Immature natural killer cell (primary cell): ENCODE measurements around the gene KRI1. TPM values are rescaled to one million over a fixed set of nuclear protein-coding genes. Genes with fewer than 3 reads are reported as not detected.
A peak's percentile ranks its signal among the peaks of the same experiment; 100 is the strongest.
"Not testable (repeated sequence)": the region's sequence is repeated elsewhere in the genome, so short reads cannot be mapped to it uniquely, and the experiment has no call there.

Source experiments
- DNase-seq, 3 donors: peaks; one replicate each; pipeline ENCODE4 v3.0.0; 2022; ENCODE audit warnings: mixed read lengths in 1 of 3
- H3K27ac Mint-ChIP-seq, 6 donors: one replicate each; pipeline ENCODE4 v1.8.0; 2020; ENCODE audit warnings: mixed read lengths in 6 of 6, mild to moderate bottlenecking in 5 of 6, inconsistent platforms in 4 of 6, moderate library complexity in 3 of 6
- H3K27me3 Mint-ChIP-seq, 3 donors: one replicate each; pipeline ENCODE4 v1.8.0; 2020 to 2021; ENCODE audit warnings: low read depth in 3 of 3, mild to moderate bottlenecking in 3 of 3, mixed read lengths in 3 of 3, moderate library complexity in 3 of 3, inconsistent platforms in 1 of 3
- H3K36me3 Mint-ChIP-seq, 3 donors: one replicate each; pipeline ENCODE4 v1.8.0; 2020; ENCODE audit warnings: mixed read lengths in 3 of 3, inconsistent platforms in 2 of 3, mild to moderate bottlenecking in 2 of 3
- H3K4me1 Mint-ChIP-seq, 2 donors: one replicate each; pipeline ENCODE4 v1.8.0; 2020; ENCODE audit warnings: inconsistent platforms in 2 of 2, mild to moderate bottlenecking in 2 of 2, mixed read lengths in 2 of 2, moderate library complexity in 1 of 2
- H3K4me3 Mint-ChIP-seq, 5 donors: one replicate each; pipeline ENCODE4 v1.8.0; 2020; ENCODE audit warnings: mild to moderate bottlenecking in 5 of 5, mixed read lengths in 5 of 5, inconsistent platforms in 3 of 5, moderate library complexity in 3 of 5
- H3K9me3 Mint-ChIP-seq, 6 donors: one replicate each; pipeline ENCODE4 v1.8.0; 2020; ENCODE audit warnings: mild to moderate bottlenecking in 6 of 6, mixed read lengths in 6 of 6, inconsistent platforms in 4 of 6, moderate library complexity in 3 of 6
- polyA plus RNA-seq, 3 donors: library from polyadenylated mRNA; unstranded; fragments of 300-500 nt; fragmentation: Illumina TruSeq; gene quantifications; one replicate each; pipeline ENCODE4 v1.2.3, GENCODE V29; 2021

Gene KRI1
- polyA plus RNA-seq, 3 donors from 2014 or later: 5.7 to 44.4 (median 10.1) TPM

DNA sequence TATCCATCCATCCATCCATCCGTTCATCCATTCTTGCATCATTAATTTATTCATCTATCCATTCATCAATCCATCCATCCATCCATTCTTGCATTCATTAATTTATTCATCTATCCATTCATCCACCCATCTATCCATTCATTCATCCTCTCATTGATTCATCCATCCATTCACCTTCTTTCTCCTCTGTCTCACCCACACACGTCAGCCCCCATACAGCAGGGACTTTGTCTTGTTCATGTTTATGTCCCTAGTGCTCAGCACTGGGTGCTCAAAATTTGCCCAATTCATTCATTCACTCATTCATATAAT, 22.0 kb upstream of the KRI1 start:
- peaks cover 0 to 5% (median 3%) of the 10 kb centered on the region in 3 donors for H3K27me3 Mint-ChIP-seq
- DNase-seq: no peak

DNA sequence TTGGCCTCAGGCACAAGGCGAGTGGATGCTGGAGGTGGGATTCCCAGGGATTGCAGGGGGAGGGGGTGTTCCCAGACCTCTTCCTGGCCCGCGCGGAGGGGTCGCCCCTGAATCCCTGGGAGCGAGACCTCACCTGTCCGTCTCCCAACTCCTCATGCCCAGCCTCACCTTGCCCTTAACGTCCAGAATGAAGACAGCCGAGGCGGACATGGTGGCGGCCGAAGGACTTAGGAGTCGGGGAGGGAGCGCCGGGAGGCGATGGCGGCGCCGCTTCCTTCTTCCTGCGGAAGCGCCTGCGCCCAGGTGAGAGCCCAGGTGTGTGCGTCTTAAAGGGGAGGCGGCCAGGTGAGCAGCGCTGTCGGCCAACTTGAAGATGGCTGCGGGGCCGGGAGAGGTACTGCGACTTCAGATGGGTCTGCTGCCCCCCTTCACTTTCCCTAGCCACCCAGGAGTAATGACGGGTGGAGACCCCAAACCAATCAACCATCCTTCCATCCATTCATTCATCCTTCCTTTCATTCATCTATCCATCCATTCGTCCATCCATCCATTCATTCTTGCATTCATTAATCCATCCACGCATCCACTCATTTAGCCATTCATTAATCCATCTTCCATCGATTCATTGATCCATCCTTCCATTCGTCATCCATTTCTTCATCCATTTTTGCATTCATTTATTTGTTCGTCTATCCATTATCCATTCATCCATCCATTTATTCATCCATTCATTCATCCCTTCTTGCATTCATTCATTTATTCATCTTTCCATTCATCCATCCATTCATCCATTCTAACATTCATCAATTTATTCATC, 21.4 kb upstream of the KRI1 start, which contains the start of gene AP1M2:
Gene AP1M2, minus strand, starts transcription at position 291 of the 817 bp plus-strand sequence. Its CDS starts 81 bp downstream, at position 210.
- H3K27ac Mint-ChIP-seq: peak within 1 kb of the TSS in 1 of 6 donors; percentile 22

More for the DNA sequence above, 22.0 kb upstream of the KRI1 start:
- H3K4me1 Mint-ChIP-seq: peaks cover 17 to 32% of the 10 kb centered on the region in 2 donors
- peaks cover 0 to 6% (median 0%) of the 10 kb centered on the region in 3 donors for H3K36me3 Mint-ChIP-seq
- H3K4me3 Mint-ChIP-seq: peak overlapping the region in 1 of 5 donors; percentile 1
- peak overlapping the region in 1 of 6 donors; percentile 22 for H3K27ac Mint-ChIP-seq
- H3K9me3 Mint-ChIP-seq: no peaks in the 10 kb centered on the region

DNA sequence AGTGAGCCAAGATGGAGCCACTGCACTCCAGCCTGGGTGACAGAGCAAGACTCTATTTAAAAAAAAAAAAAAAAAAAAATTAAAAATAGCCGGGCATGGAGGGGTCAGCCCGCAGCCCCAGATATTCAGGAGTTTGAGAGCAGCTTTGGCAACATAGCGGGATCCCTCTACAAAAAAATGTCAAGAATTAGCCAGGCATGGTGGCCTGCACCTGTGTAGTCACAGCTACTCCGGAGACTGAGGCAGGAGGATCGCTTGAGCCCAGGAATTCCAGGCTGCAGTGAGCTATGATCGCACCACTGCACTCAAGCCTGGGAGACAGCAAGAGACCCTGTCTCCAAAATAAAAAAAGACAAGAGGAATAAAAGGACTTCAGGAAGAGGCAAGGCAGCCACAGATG, 20.6 kb upstream of the KRI1 start:
- peaks cover 0 to 6% (median 3%) of the 10 kb centered on the region in 3 donors for H3K27me3 Mint-ChIP-seq
- peaks cover 17 to 32% of the 10 kb centered on the region in 2 donors for H3K4me1 Mint-ChIP-seq
- no peak for DNase-seq
- no peaks in the 10 kb centered on the region for H3K9me3 Mint-ChIP-seq
- peaks cover 0 to 6% (median 0%) of the 10 kb centered on the region in 3 donors for H3K36me3 Mint-ChIP-seq
- no peak overlapping the region for H3K27ac Mint-ChIP-seq
- H3K4me3 Mint-ChIP-seq: no peak overlapping the region

More for the DNA sequence above, 21.4 kb upstream of the KRI1 start, which contains the start of gene AP1M2:
- H3K27me3 Mint-ChIP-seq: peaks cover 0 to 5% (median 3%) of the 10 kb centered on the region in 3 donors
- no peaks in the 10 kb centered on the region for H3K9me3 Mint-ChIP-seq
- peaks cover 17 to 32% of the 10 kb centered on the region in 2 donors for H3K4me1 Mint-ChIP-seq
- H3K4me3 Mint-ChIP-seq: peak within 1 kb of the TSS in 1 of 5 donors; percentile 1
- no peak for DNase-seq
- H3K36me3 Mint-ChIP-seq: peaks cover 0 to 6% (median 0%) of the 10 kb centered on the region in 3 donors

DNA sequence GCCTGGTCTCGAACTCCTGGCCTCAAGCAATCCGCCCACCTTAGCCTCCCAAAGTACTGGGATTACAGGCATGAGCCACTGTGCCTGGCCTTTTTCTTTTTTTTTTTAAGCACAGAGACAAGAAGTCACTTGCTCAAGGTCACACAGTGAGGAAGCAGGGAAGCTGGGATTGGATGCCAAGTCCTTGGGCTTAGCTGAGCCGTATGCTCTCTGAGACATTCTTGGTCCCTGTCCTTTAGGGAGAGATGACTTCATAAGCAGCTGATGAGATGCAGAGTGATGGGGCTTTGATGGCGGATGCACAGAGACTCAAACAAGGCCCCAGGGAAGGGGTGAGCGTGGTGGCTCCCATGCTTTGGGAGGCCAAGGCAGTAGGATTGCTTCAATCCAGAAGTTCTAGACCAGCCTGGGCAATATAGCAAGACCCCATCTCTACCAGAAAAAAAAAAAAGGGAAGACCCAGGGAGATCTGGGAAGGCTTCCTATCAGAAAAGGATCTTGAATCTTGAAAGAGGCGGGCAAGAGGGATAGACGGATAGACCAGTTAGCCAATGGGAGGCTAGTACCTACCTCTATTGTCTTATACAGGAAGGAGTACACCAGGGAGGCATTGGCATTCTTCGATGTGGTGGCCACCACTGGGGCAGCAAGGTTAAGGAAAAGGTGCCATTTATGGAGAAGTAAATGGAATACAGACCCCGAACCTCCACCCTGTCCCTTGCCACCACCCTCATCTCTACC, 17.4 kb upstream of the KRI1 start:
- Mint-ChIP-seq H3K4me3 (no peak overlapping the region), H3K36me3 (peaks cover 0 to 6% (median 0%) of the 10 kb centered on the region in 3 donors), H3K4me1 (peaks cover 23 to 41% of the 10 kb centered on the region in 2 donors), H3K9me3 (no peaks in the 10 kb centered on the region), H3K27ac (no peak overlapping the region), H3K27me3 (peaks cover 3 to 8% (median 3%) of the 10 kb centered on the region in 3 donors)
- no peak for DNase-seq

DNA sequence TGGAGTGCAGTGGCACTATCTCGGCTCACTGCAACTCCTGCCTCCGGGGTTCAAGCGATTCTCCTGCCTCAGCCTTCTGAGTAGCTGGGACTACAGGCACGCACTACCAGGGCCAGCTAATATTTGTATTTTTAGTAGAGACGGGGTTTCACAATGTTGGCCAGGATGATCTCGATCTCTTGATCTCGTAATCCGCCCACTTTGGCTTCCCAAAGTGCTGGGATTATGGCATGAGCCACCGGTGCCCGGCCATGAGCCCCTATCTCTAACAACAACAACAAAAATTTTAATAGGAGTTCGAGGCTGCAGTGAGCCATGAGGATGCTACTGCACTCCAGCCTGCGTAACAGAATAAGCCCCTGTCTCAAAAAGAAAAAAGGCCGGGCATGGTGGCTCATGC, 16.3 kb upstream of the KRI1 start:
- no peak overlapping the region for H3K4me3 Mint-ChIP-seq
- H3K27me3 Mint-ChIP-seq: peaks cover 3% of the 10 kb centered on the region in 3 donors
- no peaks in the 10 kb centered on the region for H3K9me3 Mint-ChIP-seq
- H3K36me3 Mint-ChIP-seq: no peaks in the 10 kb centered on the region
- DNase-seq: no peak
- peaks cover 20 to 31% of the 10 kb centered on the region in 2 donors for H3K4me1 Mint-ChIP-seq
- H3K27ac Mint-ChIP-seq: no peak overlapping the region

DNA sequence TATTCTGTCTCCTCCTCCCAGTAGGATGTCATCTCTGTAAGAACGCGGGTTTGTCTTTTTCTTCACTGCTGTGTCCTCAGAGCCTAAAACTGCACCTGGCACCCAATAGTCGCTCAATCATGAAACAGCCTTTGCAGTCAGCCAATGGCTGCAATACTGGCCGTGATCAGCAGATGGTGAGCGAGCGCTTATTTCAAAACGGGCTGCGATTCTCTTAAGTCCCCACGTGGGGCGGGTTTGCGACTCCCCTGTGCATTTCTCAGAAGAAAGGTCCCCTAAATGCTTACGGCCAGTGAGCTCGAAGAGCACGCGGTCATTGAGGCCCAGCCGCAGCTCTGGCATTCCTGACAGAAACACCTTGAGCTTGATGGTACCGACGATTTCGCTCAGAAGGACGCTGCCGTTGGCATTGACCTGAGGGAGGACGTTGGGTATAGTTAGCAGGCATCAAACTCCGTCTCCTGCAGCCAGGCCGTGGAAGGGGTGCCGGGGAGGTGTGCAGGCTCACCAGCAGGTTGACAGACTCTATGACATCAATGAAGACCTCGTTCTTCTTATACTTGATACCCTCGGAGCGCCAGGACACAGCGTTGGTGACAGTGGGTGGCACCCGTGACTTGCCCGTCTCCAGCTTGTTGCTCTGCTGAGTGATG, 15.3 kb upstream of the KRI1 start:
- peaks cover 20 to 31% of the 10 kb centered on the region in 2 donors for H3K4me1 Mint-ChIP-seq
- peak overlapping the region in 3 of 5 donors; percentile 0 to 41 (median 12) for H3K4me3 Mint-ChIP-seq
- no peaks in the 10 kb centered on the region for H3K36me3 Mint-ChIP-seq
- peak; percentile 81 to 86 (median 84) for DNase-seq
- H3K27me3 Mint-ChIP-seq: peaks cover 3% of the 10 kb centered on the region in 3 donors
- peak overlapping the region in 2 of 6 donors; percentile 2 to 19 for H3K27ac Mint-ChIP-seq
- no peaks in the 10 kb centered on the region for H3K9me3 Mint-ChIP-seq

DNA sequence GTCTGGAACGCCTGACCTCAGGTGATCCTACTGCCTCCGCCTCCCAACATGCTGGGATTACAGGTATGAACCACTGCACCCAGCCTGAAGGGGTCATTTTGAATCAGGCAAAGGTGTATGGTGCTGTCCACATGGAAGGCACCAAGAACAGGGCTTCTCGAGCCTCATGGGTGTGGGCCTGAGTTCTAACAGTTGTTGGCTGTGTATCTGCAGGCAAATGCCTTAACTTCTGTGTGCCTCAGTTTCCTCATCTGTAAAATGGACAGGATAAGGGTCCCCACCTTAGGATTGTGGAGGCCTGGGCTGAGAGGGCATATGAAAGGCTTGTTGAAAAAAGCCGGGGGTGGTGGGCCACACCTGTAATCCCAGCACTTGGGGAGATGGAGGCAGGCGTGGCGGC, 12.1 kb upstream of the KRI1 start:
- Mint-ChIP-seq H3K4me1 (peaks cover 6 to 8% of the 10 kb centered on the region in 2 donors), H3K27me3 (peaks cover 0 to 3% (median 3%) of the 10 kb centered on the region in 3 donors), H3K4me3 (no peak overlapping the region), H3K27ac (no peak overlapping the region), H3K9me3 (no peaks in the 10 kb centered on the region), H3K36me3 (no peaks in the 10 kb centered on the region)
- no peak for DNase-seq

DNA sequence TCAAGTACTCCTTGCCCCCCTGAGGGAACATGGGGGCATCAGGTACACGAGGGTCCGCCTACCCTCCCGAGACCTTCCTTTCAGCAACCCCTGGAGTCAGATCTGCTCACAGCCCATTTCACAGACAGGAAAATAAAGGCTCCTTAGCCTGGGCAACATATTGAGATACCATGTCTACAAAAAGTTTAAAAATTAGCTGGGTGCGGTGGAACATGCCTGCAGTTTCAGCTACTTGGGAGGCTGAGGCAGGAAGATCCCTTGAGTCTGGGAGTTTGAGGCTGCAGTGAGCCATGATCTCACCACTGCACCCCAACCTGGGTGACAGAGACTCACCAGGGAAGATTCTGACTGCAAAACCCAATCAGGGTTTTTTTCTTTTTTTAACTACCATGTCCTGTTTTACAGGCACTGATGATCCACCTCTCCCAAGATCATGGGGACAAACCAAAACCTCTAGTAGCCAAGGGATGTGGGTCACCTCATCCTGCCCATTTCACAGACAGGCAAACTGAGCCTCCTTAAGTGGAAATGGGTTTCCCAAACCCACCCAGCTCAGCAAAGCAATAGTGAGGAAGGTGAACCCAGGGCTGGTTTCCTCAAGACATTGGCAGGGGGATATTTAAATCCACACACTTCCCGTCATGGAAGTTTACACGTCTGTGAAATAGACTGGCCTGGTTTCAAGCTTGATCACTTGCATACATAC, 9.4 kb upstream of the KRI1 start:
- Mint-ChIP-seq H3K4me1 (peaks cover 7 to 8% of the 10 kb centered on the region in 2 donors), H3K9me3 (no peaks in the 10 kb centered on the region), H3K27me3 (peaks cover 4 to 8% (median 7%) of the 10 kb centered on the region in 3 donors), H3K27ac (no peak overlapping the region), H3K36me3 (no peaks in the 10 kb centered on the region), H3K4me3 (no peak overlapping the region)
- DNase-seq: no peak

DNA sequence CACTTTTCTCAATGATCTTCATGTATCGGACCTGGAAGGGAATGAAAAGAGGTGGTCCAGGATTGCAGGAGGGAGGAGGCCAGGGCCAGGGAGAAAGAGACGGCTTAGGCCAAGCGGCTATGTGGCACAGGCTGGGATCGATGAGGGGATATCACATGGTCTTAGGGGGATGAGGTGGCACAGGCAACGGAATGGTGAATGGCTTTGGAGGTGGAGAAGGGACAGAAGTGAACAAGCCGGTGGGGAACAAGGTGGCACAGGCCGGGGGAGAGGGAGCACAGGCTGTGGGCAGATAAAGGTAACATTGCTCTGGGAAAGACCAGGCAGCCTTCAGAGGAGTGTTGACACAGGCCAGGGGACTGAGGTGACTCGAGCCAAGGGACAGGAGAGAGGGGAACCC, 8.7 kb upstream of the KRI1 start:
- peaks cover 8 to 9% of the 10 kb centered on the region in 2 donors for H3K4me1 Mint-ChIP-seq
- no peak overlapping the region for H3K27ac Mint-ChIP-seq
- peaks cover 4 to 8% (median 7%) of the 10 kb centered on the region in 3 donors for H3K27me3 Mint-ChIP-seq
- DNase-seq: no peak
- H3K36me3 Mint-ChIP-seq: no peaks in the 10 kb centered on the region
- H3K4me3 Mint-ChIP-seq: no peak overlapping the region
- no peaks in the 10 kb centered on the region for H3K9me3 Mint-ChIP-seq

- H3K36me3 Mint-ChIP-seq, H3K9me3 Mint-ChIP-seq, H3K27ac Mint-ChIP-seq, H3K4me3 Mint-ChIP-seq, H3K27me3 Mint-ChIP-seq, DNase-seq: not testable (repeated sequence)
- H3K4me1 Mint-ChIP-seq: peaks cover 14 to 16% of the 10 kb centered on the region in 2 donors
Measured at GRCh38 chr19:10573793-10574192, 8.0 kb upstream of the KRI1 start.

DNA sequence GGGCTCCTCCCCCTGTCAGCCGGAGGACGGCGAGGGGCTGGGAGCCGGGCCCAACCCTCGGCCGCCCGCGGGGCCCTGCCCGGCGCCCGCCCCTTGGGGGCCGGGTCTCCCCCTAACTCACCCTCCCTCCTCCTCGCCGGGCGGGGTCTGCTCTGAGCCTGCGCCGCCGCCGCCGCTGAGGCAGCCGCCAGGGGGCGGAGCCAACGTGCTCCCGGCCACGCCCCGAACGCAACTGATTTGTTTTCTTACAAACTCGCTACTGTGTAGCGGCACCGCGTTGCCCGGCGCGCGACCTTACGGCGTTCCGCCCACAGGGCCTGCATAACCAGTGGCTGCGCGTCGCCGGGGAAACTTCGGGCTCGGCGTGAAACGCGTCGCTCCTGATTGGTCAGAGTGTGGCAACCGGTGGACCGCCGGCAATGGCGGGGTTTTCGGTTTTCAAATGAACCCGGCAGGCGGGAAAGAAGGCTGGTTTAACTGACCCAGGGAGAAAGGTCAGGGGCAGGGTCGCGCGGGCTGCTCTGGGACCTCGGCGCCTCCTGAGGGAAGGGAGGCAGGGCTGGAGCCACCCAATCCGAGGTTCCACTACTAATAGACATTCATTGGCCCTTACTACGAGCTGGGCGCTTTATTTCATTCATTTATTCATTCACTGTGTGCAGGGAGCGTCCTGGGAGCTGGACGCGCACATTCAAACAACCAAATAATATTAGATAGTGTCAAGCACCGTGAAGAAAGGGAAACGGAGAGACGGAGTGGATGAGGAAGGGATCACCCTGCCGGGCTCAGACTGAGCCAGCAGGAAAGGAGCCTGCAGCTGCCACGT, 3.2 kb upstream of the KRI1 start, which contains the start of gene CDKN2D:
Gene CDKN2D, minus strand, starts transcription at position 154 of the 826 bp plus-strand sequence. CDS start 326 bp downstream, outside the sequence.
- Mint-ChIP-seq H3K4me1 (peaks cover 44 to 54% of the 10 kb centered on the region in 2 donors), H3K36me3 (peaks cover 0 to 7% (median 0%) of the 10 kb centered on the region in 3 donors), H3K27me3 (peaks cover 27 to 41% (median 28%) of the 10 kb centered on the region in 3 donors), H3K27ac (peak within 1 kb of the TSS; percentile 96 to 98 (median 98)), H3K9me3 (no peaks in the 10 kb centered on the region), H3K4me3 (peak within 1 kb of the TSS; percentile 90 to 100 (median 94))
- DNase-seq: peak; percentile 100
